Keratinocyte (primary cell): ENCODE measurements around the gene BLTP2. TPM values are rescaled to one million over a fixed set of nuclear protein-coding genes. Genes with fewer than 3 reads are reported as not detected.

ENCODE experiments used
- DNase-seq: peaks from one replicate; pipeline ENCODE4 v3.0.0-alpha.2; 2011; ENCODE audit warnings: low read depth, missing footprints, low spot score
- FAIRE-seq: peaks from 2 replicates; lab custom pipeline; 2011; peaks lifted over from hg19 to GRCh38; lab: Jason Lieb, UNC
- H2AFZ ChIP-seq: 2 replicates; pipeline ENCODE4 v1.6.0; 2012; ENCODE audit warnings: low read length, control low read depth, inconsistent platforms; ENCODE audit not compliant: control insufficient read depth
- H3K27ac ChIP-seq: 2 replicates; pipeline ENCODE4 v1.5.1; 2011; ENCODE audit warnings: low read length; ENCODE audit not compliant: control insufficient read depth, insufficient read depth
- H3K27me3 ChIP-seq: 3 replicates; pipeline ENCODE4 v1.6.0; 2011; ENCODE audit warnings: low read length; ENCODE audit not compliant: control insufficient read depth, insufficient read depth; ENCODE audit errors: extremely low read depth
- H3K36me3 ChIP-seq, 2 experiments: 2 replicates in 1 of 2; 3 replicates in 1 of 2; pipeline ENCODE4 v1.5.1; 2011; ENCODE audit warnings: low read length in 2 of 2, mild to moderate bottlenecking in 1 of 2; ENCODE audit not compliant: control insufficient read depth in 2 of 2, insufficient read depth in 2 of 2; ENCODE audit errors: extremely low read depth in 1 of 2
- H3K4me1 ChIP-seq: 3 replicates; pipeline ENCODE4 v1.5.1; 2011; ENCODE audit warnings: low read length; ENCODE audit not compliant: control insufficient read depth, insufficient read depth; ENCODE audit errors: extremely low read depth
- H3K4me2 ChIP-seq: 3 replicates; pipeline ENCODE4 v1.6.0; 2011; ENCODE audit warnings: low read depth, low read length; ENCODE audit not compliant: control insufficient read depth, insufficient read depth; ENCODE audit errors: extremely low read depth
- H3K4me3 ChIP-seq, 3 experiments: fragments of 200-600 bp in 1 of 3; sonication (generic) in 1 of 3; 2 replicates in 2 of 3; 3 replicates in 1 of 3; pipeline ENCODE4 v1.5.1; 2011 to 2016; ENCODE audit warnings: low read length in 3 of 3, mild to moderate bottlenecking in 3 of 3, control low read depth in 2 of 3, inconsistent platforms in 1 of 3, low read depth in 1 of 3, mixed read lengths in 1 of 3, mixed run types in 1 of 3, moderate library complexity in 1 of 3; ENCODE audit not compliant: control insufficient read depth in 2 of 3, insufficient read depth in 2 of 3; ENCODE audit errors: extremely low read depth in 1 of 3
- H3K79me2 ChIP-seq: 2 replicates; pipeline ENCODE4 v1.6.0; 2012; ENCODE audit warnings: low read length; ENCODE audit not compliant: control insufficient read depth, insufficient read depth
- H3K9ac ChIP-seq: 3 replicates; pipeline ENCODE4 v1.6.0; 2011; ENCODE audit warnings: low read length; ENCODE audit not compliant: control insufficient read depth, insufficient read depth; ENCODE audit errors: extremely low read depth
- H3K9me1 ChIP-seq: 3 replicates; pipeline ENCODE4 v1.6.0; 2011; ENCODE audit warnings: low read length; ENCODE audit not compliant: control insufficient read depth, insufficient read depth; ENCODE audit errors: extremely low read depth
- H3K9me3 ChIP-seq: 2 replicates; pipeline ENCODE4 v1.5.1; 2012; ENCODE audit warnings: low read depth, low read length; ENCODE audit not compliant: control insufficient read depth
- H4K20me1 ChIP-seq: 3 replicates; pipeline ENCODE4 v1.6.0; 2011; ENCODE audit warnings: low read length; ENCODE audit not compliant: control insufficient read depth, insufficient read depth; ENCODE audit errors: extremely low read depth
- EZH2 ChIP-seq: IDR thresholded peaks from one replicate; pipeline ENCODE4 v1.6.1; 2012; ENCODE audit warnings: inconsistent platforms, mild to moderate bottlenecking, low read length, moderate library complexity
- dilution Hi-C: fragments of 300-500 bp; cut with MboI; formaldehyde crosslinking; loops from one replicate; pipeline ENCODE4 v1.7.0; 2020; ENCODE audit warnings: low sequenced_read_pairs; ENCODE audit not compliant: extremely low pct_ligation_motif_present
- polyA plus RNA-seq, 5 experiments: library from polyadenylated mRNA; depleted of rRNA in 3 of 5; stranded (reverse) in 3 of 5; stranded (forward) in 1 of 5; unstranded in 1 of 5; fragments of >200 nt; gene quantifications; 1 replicate in 1 of 5; 2 replicates in 3 of 5; 3 replicates in 1 of 5; pipeline versions ENCODE4 v1.2.1 to v1.2.3, GENCODE V29; 2011 to 2012; ENCODE audit warnings: missing spikeins in 2 of 5, low read depth in 1 of 5, low replicate concordance in 1 of 5
- TF ChIP-seq, protein P1 (sequence below), 3 experiments: IDR thresholded peaks in 1 of 3; conservative IDR thresholded peaks in 1 of 3; optimal IDR thresholded peaks in 1 of 3; 2 replicates in 2 of 3; 3 replicates in 1 of 3; pipeline versions ENCODE3 to v1.5.1; 2011; ENCODE audit warnings: low read length in 3 of 3, mild to moderate bottlenecking in 3 of 3, moderate library complexity in 2 of 3, control low read depth in 1 of 3, inconsistent platforms in 1 of 3; ENCODE audit not compliant: insufficient read depth in 2 of 3; ENCODE audit errors: extremely low read depth in 1 of 3

BLTP2 gene
- polyA plus RNA-seq, 1 donor (not counting 4 experiments of a cell fraction or from before 2014, with no cell fraction given) = 98.2 TPM

DNA sequence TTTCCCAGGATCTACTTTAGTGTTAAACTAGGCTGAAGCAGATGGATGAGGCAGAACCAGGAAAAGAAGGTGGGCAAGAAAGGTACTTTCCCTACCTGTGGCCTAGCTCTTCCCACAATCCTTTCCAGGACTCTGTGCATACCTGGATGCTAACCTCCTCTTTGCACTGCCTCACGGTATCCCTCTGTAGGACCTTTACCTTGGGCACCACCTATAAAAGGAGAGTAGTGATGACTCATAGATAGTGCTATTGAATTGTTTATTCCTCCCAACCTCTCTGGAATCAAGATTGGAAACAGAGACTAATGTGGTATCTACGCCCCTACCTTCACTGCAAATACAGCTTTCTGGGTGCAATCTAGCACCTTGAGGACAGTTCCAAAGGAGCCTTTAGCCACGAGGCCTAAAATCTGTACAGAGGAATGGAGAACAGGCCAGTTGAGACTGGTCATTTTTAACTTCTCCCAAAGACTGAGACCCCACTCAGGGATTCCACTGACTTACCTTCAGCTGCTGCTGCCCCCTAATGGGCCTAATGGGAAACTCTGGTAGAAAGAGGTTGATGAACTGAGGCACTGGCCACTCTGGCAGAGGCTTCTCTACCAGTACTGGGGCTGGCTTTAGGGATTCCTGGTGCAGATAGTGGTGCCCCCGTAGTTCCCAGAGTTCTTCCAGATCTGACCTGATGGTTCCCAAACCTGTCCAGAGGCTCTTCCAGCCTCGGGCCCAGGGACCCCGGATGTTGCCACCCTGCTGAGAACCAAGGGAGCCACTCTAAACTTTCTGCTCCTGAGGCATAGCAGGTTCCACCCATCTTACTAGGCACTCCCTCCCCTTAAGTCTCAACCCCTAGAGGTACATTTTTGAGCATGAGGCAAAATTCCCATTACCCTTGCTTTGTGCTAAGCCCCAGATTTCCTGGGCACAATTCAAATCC, 31.8 kb downstream of the BLTP2 start:
- peaks cover 42 to 48% of the 10 kb centered on the region in 2 experiments for H3K36me3 ChIP-seq
- no peaks in the 10 kb centered on the region for H3K27me3 ChIP-seq
- no peak overlapping the region for H2AFZ ChIP-seq
- H3K79me2 ChIP-seq = no peaks in the 10 kb centered on the region
- H3K4me3 ChIP-seq = no peak overlapping the region
- H3K9me3 ChIP-seq = no peaks in the 10 kb centered on the region
- FAIRE-seq = no peak
- H3K9ac ChIP-seq = no peak overlapping the region
- no peak overlapping the region for H3K27ac ChIP-seq
- no peaks in the 10 kb centered on the region for H4K20me1 ChIP-seq
- no peak for DNase-seq
- TF ChIP-seq EZH2 = no peak
- TF ChIP-seq, protein P1, sequence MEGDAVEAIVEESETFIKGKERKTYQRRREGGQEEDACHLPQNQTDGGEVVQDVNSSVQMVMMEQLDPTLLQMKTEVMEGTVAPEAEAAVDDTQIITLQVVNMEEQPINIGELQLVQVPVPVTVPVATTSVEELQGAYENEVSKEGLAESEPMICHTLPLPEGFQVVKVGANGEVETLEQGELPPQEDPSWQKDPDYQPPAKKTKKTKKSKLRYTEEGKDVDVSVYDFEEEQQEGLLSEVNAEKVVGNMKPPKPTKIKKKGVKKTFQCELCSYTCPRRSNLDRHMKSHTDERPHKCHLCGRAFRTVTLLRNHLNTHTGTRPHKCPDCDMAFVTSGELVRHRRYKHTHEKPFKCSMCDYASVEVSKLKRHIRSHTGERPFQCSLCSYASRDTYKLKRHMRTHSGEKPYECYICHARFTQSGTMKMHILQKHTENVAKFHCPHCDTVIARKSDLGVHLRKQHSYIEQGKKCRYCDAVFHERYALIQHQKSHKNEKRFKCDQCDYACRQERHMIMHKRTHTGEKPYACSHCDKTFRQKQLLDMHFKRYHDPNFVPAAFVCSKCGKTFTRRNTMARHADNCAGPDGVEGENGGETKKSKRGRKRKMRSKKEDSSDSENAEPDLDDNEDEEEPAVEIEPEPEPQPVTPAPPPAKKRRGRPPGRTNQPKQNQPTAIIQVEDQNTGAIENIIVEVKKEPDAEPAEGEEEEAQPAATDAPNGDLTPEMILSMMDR (optimal IDR thresholded peaks at IDR 0.05 in 1 of 3, IDR thresholded peaks at IDR 0.05 in 1 of 3, conservative IDR thresholded peaks at IDR 0.05 in 1 of 3; ENCODE audit: extremely low read depth in 1 of 3, insufficient read depth in 2 of 3, low read length in 3 of 3) = peak; percentile 51 to 60 (median 54)
- no peak overlapping the region for H3K4me2 ChIP-seq
- dilution Hi-C loops = no loop called here
- H3K9me1 ChIP-seq = no peaks in the 10 kb centered on the region
- no peaks in the 10 kb centered on the region for H3K4me1 ChIP-seq

- Histone ChIP-seq H3K27me3 (no peaks in the 10 kb centered on the region), H3K4me1 (no peaks in the 10 kb centered on the region), H4K20me1 (no peaks in the 10 kb centered on the region), H3K27ac (no peak overlapping the region), H3K9me1 (no peaks in the 10 kb centered on the region), H2AFZ (no peak overlapping the region), H3K4me3 (no peak overlapping the region), H3K9me3 (no peaks in the 10 kb centered on the region), H3K79me2 (no peaks in the 10 kb centered on the region), H3K36me3 (peaks cover 42 to 47% of the 10 kb centered on the region in 2 experiments), H3K4me2 (no peak overlapping the region), H3K9ac (no peak overlapping the region)
- no peak for DNase-seq
- FAIRE-seq = no peak
- no peak for TF ChIP-seq EZH2
- TF ChIP-seq, protein P1 (optimal IDR thresholded peaks at IDR 0.05 in 1 of 3, IDR thresholded peaks at IDR 0.05 in 1 of 3, conservative IDR thresholded peaks at IDR 0.05 in 1 of 3; ENCODE audit: extremely low read depth in 1 of 3, insufficient read depth in 2 of 3, low read length in 3 of 3) = no peak
- dilution Hi-C loops = no loop called here
Observed at GRCh38 chr17:28612531-28612930, 32.4 kb downstream of the BLTP2 start.
